ENCODE data around the gene UBXN1.

Gene UBXN1, protein sequence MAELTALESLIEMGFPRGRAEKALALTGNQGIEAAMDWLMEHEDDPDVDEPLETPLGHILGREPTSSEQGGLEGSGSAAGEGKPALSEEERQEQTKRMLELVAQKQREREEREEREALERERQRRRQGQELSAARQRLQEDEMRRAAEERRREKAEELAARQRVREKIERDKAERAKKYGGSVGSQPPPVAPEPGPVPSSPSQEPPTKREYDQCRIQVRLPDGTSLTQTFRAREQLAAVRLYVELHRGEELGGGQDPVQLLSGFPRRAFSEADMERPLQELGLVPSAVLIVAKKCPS

DNA sequence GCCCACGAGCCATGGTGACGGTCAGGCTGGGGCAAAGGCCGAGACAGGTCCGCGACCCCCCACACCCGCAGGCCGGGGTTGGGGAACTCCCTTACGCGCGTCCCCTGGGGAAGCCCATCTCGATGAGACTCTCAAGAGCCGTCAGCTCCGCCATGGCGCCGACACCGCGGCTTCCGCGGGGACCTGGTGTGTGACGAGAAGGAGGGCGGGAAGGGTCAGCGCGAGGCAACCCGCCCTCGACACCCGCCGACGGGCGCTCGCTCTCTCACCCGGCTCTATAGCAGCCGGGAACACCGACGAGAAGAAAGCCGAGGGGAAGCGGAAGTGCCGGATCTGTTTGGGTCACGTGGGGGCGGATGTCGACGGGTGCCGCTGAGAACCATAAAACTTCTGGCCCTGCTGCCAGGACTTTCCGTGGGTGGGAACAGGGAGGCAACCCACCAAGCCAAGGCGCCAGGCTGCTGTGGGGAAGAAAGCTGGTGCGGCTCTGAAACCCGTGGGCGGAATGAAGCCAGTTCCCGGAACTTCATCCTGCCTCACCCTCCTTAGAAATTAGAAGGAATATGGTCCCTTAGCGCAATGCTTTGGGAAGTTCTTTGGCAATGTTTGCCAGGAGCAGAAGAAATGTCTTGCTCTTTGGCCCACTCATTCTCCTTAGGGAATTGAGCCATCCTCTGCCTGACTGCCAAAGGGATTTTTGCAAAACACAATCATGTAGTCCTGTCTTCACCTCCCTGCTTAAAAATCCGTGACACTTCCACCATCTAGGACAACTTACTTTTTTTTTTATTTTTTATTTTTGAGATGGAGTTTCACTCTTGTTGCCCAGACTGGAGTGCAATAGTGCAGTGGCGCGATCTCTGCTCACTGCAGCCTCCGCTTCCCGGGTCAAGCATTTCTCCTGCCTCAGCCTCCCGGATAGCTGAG lies at the start of gene UBXN1:
UBXN1 (minus strand) TSS at position 304 of the 927 bp plus-strand sequence; CDS start at position 154, 150 bp downstream.
- peak; percentile 69 to 85 (median 82) for DNase-seq (ENCODE audit: low read depth in 3 of 3)

DNA sequence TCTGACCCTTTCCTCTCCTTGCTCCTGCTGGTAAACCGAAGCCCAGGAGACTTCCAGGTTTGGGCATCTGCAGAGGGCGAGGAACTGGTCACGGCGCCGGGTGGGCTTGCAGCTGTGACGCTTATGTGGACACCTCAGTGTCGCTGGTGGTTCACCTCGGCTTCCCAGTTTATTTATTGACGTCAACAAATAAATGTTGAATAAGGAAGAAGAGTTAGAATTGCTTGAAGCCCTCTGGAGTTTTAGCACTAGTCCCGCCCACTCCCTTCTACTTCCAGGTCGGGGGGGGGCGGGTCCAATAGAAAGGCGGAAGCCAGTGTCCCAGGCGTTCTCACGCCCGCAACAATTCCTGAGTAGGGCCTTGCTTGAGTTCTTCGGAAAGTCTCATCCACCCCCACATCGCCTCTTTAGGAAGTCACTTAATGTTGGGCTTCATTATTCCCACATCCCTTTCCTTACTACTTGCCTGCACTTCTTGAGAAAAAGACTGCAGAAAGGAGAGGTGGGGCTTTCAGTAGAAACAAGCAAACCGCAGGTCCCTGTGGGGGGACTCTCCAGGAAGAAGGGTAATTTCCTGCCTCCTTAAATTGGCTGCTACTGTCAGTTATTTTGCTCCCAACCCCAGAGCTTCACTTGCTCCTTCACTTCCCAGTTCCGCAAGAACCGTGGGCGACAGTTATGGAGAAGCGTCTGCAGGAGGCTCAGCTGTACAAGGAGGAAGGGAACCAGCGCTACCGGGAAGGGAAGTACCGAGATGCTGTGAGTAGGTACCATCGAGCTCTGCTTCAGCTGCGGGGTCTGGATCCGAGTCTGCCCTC lies 49.5 kb upstream of the UBXN1 start, which contains the start of gene TTC9C:
TTC9C (plus strand) TSS at position 316 of the 818 bp plus-strand sequence; CDS start at position 679, 363 bp downstream.
- DNase-seq (ENCODE audit: low read depth in 3 of 3) = peak; percentile 65 to 90 (median 74)

DNA sequence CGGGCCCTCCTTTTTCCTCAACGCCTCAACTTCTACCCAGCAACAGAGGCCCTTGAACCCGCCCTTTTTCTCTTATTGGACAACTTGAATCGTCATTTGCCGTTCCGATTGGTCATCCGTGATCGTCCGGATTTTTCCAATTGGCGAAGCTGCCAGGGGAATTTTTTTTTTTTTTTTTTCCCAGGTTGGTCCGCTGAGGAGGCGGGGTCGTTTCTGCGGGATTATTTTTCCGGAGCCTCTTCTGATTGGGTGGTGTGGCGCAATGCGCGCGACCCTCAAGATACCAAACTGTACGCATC lies 48.9 kb upstream of the UBXN1 start:
- DNase-seq (ENCODE audit: low read depth in 3 of 3) = peak; percentile 61 to 75 (median 74)

DNA sequence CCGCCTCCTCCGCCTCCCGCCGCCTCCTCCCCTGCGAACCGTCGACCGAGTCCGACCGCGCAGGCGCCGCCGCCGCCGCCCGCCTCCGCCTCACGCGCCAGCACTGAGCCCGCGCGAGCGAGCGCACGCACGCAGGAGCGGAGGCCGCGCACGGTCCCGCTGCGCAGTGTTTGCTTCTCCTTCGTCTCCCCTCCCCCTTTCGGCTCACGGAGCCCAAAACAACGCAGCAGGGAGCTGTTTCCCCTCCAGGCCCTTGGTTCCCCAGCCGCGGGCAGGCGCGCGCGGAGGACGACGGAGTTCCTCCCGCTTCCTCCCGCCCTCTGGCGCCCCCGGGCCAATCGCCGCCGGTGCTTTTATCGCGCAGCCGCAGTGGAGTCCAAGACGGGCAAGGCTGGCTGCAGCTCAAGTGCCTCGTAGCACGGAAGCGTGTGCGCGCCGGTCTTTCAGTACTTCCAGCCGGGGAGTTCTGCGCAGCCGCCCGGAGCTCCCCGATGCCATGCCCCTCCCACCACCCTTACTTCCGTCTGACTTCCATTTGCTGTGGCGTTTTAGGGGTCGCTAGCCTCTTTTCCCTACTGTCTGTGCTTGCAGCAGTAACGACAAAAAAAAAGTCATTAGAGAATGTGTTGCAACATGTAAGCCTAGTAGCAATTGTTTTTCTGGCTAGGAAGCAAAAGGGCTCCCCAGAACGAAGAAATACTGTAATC lies 48.4 kb upstream of the UBXN1 start, which contains the start of gene HNRNPUL2:
HNRNPUL2 (minus strand) TSS at position 293 of the 707 bp plus-strand sequence. CDS start 301 bp downstream, outside the sequence.
- peak; percentile 95 to 99 (median 95) for DNase-seq (ENCODE audit: low read depth in 3 of 3)

DNA sequence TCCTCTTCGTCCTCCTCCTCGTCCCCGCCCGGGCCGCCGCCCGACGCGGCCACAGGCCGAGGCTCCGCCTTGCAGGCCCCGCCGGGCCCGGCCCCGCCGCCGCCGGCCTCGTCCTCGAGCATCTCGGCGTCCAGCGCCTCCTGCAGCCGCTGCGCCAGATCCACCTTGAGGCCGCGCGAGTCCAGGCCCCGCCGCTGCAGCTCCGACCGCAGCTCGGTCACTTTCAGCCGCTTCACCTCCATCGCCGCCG lies 48.0 kb upstream of the UBXN1 start:
- peak in 1 of 3 donors; percentile 17 for DNase-seq (ENCODE audit: low read depth in 3 of 3)

DNA sequence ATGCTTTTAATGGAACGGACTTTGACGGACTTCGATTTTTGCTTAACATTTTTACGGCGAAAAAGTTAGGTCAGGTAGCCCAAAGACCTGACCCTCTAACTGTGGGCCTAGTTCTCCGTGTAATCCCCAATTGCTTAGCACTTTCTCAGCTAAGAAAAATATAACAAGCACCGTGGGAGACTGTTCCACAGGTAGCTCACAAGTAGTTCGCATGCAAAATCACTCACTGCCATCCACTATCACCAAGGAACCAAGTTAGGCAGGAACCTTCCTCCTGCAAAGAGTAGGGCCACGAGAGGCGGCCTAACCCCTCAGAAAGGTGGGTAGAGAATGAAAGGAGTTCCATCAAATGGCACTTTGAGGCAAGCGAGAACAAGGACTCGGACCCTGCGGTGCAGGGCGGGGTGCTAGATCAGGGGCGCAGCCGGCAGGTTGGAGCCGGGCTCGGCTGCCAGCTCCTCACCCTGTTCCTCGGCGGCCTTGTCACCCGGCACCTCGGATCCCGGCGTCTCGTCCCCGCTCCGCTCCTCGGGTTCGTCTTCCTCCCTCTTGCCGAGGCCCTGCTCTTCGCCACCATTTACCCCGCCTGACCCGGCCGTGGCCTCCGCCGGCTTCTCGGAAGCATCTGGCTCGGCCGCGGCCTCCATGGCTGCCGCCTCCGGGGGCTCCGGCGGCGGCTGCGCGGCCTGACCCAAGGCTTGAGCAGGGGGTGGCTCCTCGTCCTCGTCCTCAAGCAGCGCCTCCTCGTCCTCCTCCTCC lies 47.5 kb upstream of the UBXN1 start:
- DNase-seq (ENCODE audit: low read depth in 3 of 3) = no peak

DNA sequence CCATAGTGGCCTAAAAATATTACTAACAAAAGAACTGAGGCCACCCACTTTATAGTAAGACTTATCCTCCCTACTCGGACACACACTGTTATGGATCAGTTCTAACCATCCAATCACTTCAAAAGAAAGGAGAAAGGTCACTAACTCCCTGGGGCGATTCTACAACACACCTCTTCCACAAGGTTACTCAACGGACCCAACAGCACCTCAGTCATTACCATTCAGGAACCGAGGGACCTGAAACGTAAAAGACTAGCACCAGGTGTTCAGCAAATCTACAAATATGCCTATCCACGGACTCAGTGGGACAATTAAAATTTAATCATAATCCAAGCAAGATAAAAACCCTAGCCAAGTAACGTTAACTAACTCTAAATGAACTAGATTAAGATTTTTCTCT lies 46.8 kb upstream of the UBXN1 start:
- DNase-seq (ENCODE audit: low read depth in 3 of 3) = no peak

DNA sequence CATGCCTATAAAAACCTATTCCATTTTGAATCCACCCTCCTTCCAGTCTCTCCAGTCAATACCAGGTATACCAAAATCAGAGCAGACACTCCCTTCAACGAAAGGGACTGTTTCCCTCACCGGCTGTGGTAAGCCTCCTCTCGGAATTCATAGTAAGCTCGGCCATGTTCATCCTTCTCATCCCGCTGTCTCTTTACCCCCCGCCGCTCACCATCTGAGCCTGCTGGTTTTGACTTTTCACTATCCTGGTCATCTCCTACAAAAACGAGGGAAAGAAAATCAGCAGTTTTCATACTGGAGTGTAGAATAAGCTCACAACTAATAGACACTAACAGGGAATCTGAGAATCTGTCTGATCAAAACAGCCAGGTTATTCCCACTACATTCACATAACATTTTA lies 45.3 kb upstream of the UBXN1 start:
- no peak for DNase-seq (ENCODE audit: low read depth in 3 of 3)

DNA sequence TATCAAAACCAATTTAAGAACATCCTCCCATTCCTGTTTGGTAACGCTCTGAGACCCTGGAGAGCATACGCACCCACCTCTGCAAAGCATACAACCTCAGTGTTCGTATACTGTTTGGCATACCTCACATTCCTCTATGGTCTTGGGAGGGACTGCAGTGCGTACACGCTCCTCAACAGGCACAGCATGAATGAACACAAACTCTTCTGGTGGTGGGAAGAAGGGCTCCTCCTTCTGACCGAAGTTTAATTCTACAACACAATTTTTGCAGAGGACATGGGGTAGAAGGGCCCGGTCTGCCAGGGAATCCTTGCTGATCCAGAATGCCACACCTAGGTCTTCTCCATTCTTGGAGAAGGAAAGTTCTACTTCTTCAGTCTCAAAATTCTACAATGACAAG lies 43.1 kb upstream of the UBXN1 start:
- DNase-seq (ENCODE audit: low read depth in 3 of 3) = no peak

DNA sequence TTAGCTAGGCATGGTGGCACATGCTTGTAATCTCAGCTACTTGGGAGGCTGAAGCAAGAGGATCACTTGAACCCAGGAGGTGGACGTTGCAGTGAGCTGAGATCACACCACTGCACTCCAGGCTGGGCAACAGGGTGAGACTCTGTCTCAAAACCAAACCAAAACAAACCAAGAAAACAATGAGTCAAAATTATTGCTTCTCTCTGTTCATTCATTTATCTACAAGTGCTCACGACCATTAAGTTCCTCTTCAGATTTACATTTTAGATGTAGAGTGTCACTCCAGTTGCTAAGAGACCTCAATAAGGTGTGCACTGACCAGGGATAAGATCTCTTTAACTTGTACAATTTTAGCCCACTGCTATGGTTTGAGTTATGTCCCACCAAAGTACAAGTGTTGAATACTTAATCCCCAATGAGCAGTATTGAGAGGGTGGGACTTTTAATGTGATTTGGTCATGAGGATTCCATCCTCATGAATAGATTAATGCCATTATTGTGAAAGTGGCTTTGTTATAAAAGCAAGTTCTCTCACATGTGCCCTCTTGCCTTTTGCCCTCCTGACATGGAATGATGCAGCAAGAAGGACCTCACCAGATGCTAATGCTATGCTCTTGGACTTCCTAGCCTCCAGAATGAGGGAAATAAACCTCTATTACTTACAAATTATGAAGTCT lies 40.6 kb upstream of the UBXN1 start:
- no peak for DNase-seq (ENCODE audit: low read depth in 3 of 3)

DNA sequence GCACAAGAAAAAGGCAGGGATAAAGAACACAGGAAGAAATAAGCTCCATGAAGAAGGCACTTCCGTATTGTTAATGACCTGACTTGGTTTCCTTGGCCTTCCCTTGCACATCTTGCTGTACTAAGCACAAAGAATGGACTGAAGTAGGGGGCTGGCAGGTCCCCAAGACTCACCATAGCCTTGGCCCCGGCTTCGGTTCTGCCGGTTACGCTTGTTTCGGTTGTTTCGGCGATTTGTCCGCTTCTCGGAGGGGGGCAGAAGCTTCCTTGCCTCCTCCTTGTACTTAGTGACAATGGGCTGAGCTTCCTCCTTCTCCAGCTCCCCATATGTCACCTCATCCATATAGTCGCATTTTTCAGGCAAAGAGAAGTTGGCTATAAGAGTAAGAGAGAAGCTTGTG lies 37.9 kb upstream of the UBXN1 start:
- DNase-seq (ENCODE audit: low read depth in 3 of 3) = no peak

DNA sequence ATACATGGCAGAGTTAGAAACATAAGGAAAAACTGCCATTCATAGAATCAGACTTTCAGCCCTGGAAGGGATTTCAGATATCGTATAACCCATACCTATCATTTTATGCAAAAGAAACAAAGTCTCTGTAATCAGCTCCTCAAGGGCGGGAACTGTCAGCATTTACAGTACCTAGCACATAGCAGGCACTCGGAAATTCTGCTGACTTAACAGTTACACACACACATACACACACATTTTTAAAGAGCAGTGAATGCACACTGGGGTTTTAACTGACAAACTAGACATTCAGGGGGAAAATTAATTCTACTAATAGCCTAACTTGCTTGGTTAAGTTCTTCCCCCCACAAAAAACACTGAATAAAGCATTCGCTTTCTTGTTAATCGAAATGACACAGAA lies 37.3 kb upstream of the UBXN1 start:
- DNase-seq (ENCODE audit: low read depth in 3 of 3) = no peak

DNA sequence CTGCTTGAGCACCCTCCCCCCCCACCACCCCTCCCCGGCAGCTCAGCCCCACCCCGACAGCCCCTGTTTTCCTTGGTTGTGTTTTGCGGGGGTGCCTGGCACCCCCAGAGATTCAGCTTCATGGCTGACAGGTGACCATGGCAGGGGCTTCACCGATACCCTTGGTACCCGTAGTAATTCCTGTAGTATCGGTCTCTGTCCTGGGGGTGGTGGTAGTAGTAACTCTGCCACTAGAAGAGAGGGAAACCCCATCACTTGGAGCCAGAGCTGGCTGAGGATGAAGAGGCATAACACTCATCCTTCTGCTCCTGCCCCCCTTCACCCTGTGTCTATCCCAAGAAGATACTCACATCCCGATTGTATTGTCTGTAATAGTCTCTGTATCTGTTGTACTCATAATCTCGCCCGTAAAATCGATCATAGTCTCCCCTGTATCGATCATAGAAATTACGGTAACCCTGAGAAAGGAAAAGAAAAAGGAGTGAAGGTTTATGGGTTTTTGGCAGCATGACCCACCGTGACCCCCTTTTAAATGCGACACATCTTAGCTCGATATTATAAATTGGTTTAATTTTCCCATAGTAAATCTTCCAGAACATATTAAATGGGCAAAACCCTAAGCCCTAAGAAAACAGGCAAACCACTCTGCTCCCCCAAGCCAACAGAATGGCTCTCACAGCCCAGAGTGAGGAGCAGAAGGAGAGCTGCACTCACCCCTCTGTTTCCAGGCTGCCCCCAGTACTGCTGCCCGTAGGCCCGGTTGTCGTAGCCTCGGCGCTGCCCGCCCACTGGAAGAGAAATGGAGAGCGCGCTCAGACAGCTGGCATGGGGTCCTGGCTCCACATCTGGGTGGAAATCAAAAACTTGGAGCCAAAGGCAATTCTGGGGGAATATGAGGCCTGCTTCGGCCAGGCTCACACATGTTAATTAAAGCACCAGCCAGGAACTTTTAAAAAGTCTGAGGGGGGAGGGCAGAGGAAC lies 36.6 kb upstream of the UBXN1 start:
- DNase-seq (ENCODE audit: low read depth in 3 of 3) = no peak

DNA sequence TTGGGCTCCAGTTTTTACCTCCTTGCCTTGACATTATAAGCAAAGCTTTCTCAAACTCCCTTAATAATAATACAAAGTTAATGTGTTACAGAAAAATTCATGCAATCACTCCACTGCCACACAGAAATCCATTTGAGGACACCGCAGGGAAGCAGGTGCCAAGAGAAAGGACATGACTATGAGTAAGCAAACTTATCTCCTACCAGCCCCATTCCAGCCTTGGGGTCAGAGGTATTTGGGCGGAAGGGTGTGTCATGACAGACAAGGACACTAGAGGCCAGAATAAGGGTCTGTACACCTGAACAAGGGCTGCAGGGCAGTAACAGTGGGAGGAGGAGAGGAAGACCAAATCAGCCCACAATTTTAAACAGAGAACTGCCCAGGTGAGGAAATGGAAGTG lies 34.5 kb upstream of the UBXN1 start:
- no peak for DNase-seq (ENCODE audit: low read depth in 3 of 3)

DNA sequence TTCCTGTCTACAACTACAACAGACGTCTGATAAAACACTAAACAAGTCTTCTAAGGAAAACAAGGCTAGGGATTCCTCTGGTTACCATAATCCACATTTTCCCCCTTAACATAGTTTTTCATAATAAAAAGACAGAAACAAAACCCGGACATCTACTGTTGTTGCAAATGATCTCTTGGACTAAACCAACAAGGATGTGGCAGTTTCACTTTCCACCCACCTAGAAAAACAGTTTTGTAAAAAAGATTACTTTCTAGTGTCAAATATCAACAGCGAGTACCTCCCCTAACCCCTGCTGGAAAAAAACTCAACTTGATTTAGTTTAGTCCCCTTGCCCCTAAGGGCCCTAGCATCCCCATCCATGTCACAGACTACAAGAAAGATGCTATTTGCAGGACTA lies 34.0 kb upstream of the UBXN1 start:
- no peak for DNase-seq (ENCODE audit: low read depth in 3 of 3)

DNA sequence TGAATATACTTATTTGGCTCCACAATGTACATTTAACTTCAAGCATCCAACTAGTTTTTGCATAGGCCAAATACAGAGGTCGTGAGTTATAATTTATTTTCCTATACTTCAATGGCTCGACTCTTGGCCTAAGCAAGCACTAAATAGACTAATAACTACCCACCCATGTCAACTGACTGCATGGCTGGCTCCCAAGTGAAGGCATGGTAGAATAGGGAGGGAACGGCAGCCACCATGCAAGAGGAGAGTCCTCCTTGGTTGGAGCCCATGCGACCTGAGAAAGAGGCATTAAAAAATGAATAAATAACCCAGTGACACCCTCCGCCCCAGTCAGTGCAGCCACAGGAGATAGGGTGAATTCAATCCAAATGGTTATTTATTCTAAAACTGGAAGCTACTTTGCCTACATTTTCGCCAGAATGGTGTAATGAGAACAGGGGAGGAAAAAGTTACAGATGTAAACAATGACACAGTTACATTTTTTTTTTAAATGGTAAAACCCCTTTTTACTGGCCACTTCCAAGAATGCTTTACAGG lies 33.5 kb upstream of the UBXN1 start:
- no peak for DNase-seq (ENCODE audit: low read depth in 3 of 3)

DNA sequence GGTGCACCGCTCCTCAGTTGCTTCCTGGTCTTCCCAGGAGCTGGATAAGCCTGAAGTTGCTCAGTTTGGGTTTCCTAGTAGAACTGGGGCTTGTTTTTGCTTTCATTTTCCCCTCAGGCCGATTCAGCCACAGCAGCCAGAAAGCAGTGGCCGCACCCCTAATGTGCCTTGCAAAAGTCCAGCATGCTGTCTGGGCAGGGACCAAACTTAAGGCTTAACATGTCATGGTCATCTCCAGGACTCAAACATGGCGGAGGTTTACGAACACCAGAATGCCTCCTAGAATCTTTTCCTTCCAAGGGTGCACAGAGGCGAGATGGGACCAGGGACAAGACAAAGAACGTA lies 31.1 kb upstream of the UBXN1 start:
- no peak for DNase-seq (ENCODE audit: low read depth in 3 of 3)

DNA sequence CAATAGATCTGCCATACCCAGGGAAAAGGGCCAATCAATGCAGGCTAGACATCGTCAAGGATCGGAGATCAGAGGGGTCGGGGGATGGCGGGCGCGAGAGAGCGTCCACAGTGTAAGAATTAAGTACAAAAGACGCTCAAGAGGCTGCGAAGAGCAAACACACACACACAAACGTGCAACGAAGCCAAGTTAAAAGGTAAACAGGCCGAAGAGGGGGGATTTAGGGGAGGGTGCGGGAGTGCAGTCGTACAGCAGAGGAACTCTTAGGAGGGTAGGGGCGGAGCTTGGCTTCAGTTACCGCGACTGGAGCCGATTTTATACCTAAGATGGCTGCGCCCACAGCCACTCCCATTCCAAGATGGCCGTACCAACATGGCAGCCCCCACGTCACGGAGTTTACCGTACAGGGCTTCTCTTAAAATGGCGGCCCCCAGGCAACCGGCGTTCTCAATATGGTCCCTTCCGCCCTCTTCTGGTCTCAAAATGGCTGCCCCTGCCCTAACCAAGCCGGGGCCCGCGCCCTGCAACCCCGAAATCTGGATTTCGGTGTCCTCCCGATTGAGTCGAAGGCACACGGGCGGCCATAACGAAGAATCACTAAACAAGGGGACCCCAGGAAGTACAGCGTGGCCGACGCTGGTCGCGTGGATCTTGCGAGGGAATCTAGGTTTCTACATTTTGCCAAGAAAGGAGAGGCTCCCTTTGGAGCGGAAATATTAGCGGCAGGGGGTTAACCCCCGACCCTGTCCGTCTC lies 30.6 kb upstream of the UBXN1 start:
- DNase-seq (ENCODE audit: low read depth in 3 of 3) = peak; percentile 88 to 95 (median 92)

All from stimulated activated CD4-positive, alpha-beta T cell treated with anti-CD3 and anti-CD28 coated beads, TNF-alpha, amount 100 ng/mL, for 48 hours (primary cell).